ENCODE measurements around the gene WFS1.

WFS1 gene

GRCh38 chr4:6262176-6262575 lies 7.5 kb upstream of the WFS1 start:
- no peak for DNase-seq (ENCODE audit: low read depth, low spot score)
- no peak overlapping the region for H3K27ac ChIP-seq
- no peak overlapping the region for H3K9ac ChIP-seq (ENCODE audit: insufficient read length)
- no peak for TF ChIP-seq POLR2AphosphoS5 (IDR thresholded peaks at IDR 0.05; ENCODE audit: borderline replicate concordance, low read depth, low read length)
- TF ChIP-seq FOXP2 (optimal IDR thresholded peaks at IDR 0.05; ENCODE audit: control extremely low read depth, extremely low read length, insufficient read depth): no peak
- no peak for TF ChIP-seq EZH2 (IDR thresholded peaks at IDR 0.05)
- no peak overlapping the region for H3K4me3 ChIP-seq
- no peaks in the 10 kb centered on the region for H3K36me3 ChIP-seq (ENCODE audit: insufficient read depth, low read length)
- H3K9me3 ChIP-seq (ENCODE audit: low read depth, low read length): no peaks in the 10 kb centered on the region

GRCh38 chr4:6262847-6263487 lies 6.7 kb upstream of the WFS1 start:
- H3K9ac ChIP-seq (ENCODE audit: insufficient read length): no peak overlapping the region
- no peak overlapping the region for H3K4me3 ChIP-seq
- TF ChIP-seq EZH2 (IDR thresholded peaks at IDR 0.05): no peak
- TF ChIP-seq FOXP2 (optimal IDR thresholded peaks at IDR 0.05; ENCODE audit: control extremely low read depth, extremely low read length, insufficient read depth): no peak
- no peak for TF ChIP-seq POLR2AphosphoS5 (IDR thresholded peaks at IDR 0.05; ENCODE audit: borderline replicate concordance, low read depth, low read length)
- no peaks in the 10 kb centered on the region for H3K36me3 ChIP-seq (ENCODE audit: insufficient read depth, low read length)
- no peak for DNase-seq (ENCODE audit: low read depth, low spot score)
- H3K9me3 ChIP-seq (ENCODE audit: low read depth, low read length): no peaks in the 10 kb centered on the region
- no peak overlapping the region for H3K27ac ChIP-seq

- Histone ChIP-seq H3K4me3 (no peak overlapping the region), H3K9ac (ENCODE audit: insufficient read length) (no peak overlapping the region), H3K27ac (no peak overlapping the region), H3K36me3 (ENCODE audit: insufficient read depth, low read length) (no peaks in the 10 kb centered on the region), H3K9me3 (ENCODE audit: low read depth, low read length) (no peaks in the 10 kb centered on the region)
- no peak for DNase-seq (ENCODE audit: low read depth, low spot score)
- no peak for TF ChIP-seq POLR2AphosphoS5 (IDR thresholded peaks at IDR 0.05; ENCODE audit: borderline replicate concordance, low read depth, low read length)
- no peak for TF ChIP-seq EZH2 (IDR thresholded peaks at IDR 0.05)
- TF ChIP-seq FOXP2 (optimal IDR thresholded peaks at IDR 0.05; ENCODE audit: control extremely low read depth, extremely low read length, insufficient read depth): no peak
Observed at GRCh38 chr4:6263526-6264224, 6.0 kb upstream of the WFS1 start.

GRCh38 chr4:6264225-6264540 lies 5.5 kb upstream of the WFS1 start:
- DNase-seq (ENCODE audit: low read depth, low spot score): no peak
- H3K36me3 ChIP-seq (ENCODE audit: insufficient read depth, low read length): no peaks in the 10 kb centered on the region
- H3K9me3 ChIP-seq (ENCODE audit: low read depth, low read length): no peaks in the 10 kb centered on the region
- TF ChIP-seq FOXP2 (optimal IDR thresholded peaks at IDR 0.05; ENCODE audit: control extremely low read depth, extremely low read length, insufficient read depth) (no peak), EZH2 (IDR thresholded peaks at IDR 0.05) (no peak), POLR2AphosphoS5 (IDR thresholded peaks at IDR 0.05; ENCODE audit: borderline replicate concordance, low read depth, low read length) (no peak)
- no peak overlapping the region for H3K9ac ChIP-seq (ENCODE audit: insufficient read length)
- H3K27ac ChIP-seq: no peak overlapping the region
- H3K4me3 ChIP-seq: no peak overlapping the region

- Histone ChIP-seq H3K27ac (no peak overlapping the region), H3K4me3 (no peak overlapping the region)
Observed at GRCh38 chr4:6265546-6265945, 4.1 kb upstream of the WFS1 start.

GRCh38 chr4:6267573-6267972 lies 2.1 kb upstream of the WFS1 start:
- no peak overlapping the region for H3K4me3 ChIP-seq
- no peaks in the 10 kb centered on the region for H3K9me3 ChIP-seq (ENCODE audit: low read depth, low read length)
- H3K36me3 ChIP-seq (ENCODE audit: insufficient read depth, low read length): no peaks in the 10 kb centered on the region
- no peak overlapping the region for H3K27ac ChIP-seq
- TF ChIP-seq EZH2 (IDR thresholded peaks at IDR 0.05) (no peak), POLR2AphosphoS5 (IDR thresholded peaks at IDR 0.05; ENCODE audit: borderline replicate concordance, low read depth, low read length) (no peak), FOXP2 (optimal IDR thresholded peaks at IDR 0.05; ENCODE audit: control extremely low read depth, extremely low read length, insufficient read depth) (no peak)
- DNase-seq (ENCODE audit: low read depth, low spot score): no peak
- no peak overlapping the region for H3K9ac ChIP-seq (ENCODE audit: insufficient read length)

More at GRCh38 chr4:6265546-6265945, 4.1 kb upstream of the WFS1 start:
- TF ChIP-seq EZH2 (IDR thresholded peaks at IDR 0.05) (no peak), POLR2AphosphoS5 (IDR thresholded peaks at IDR 0.05; ENCODE audit: borderline replicate concordance, low read depth, low read length) (no peak), FOXP2 (optimal IDR thresholded peaks at IDR 0.05; ENCODE audit: control extremely low read depth, extremely low read length, insufficient read depth) (no peak)
- Histone ChIP-seq H3K36me3 (ENCODE audit: insufficient read depth, low read length) (no peaks in the 10 kb centered on the region), H3K9me3 (ENCODE audit: low read depth, low read length) (no peaks in the 10 kb centered on the region), H3K9ac (ENCODE audit: insufficient read length) (no peak overlapping the region)
- DNase-seq (ENCODE audit: low read depth, low spot score): no peak

- Histone ChIP-seq H3K27ac (no peak overlapping the region), H3K4me3 (peak overlapping the region; percentile 74), H3K36me3 (ENCODE audit: insufficient read depth, low read length) (no peaks in the 10 kb centered on the region), H3K9ac (ENCODE audit: insufficient read length) (no peak overlapping the region), H3K9me3 (ENCODE audit: low read depth, low read length) (no peaks in the 10 kb centered on the region)
- DNase-seq (ENCODE audit: low read depth, low spot score): no peak
- no peak for TF ChIP-seq EZH2 (IDR thresholded peaks at IDR 0.05)
- no peak for TF ChIP-seq FOXP2 (optimal IDR thresholded peaks at IDR 0.05; ENCODE audit: control extremely low read depth, extremely low read length, insufficient read depth)
- no peak for TF ChIP-seq POLR2AphosphoS5 (IDR thresholded peaks at IDR 0.05; ENCODE audit: borderline replicate concordance, low read depth, low read length)
Observed at GRCh38 chr4:6268650-6269615, 717 bp upstream of the WFS1 start.

GRCh38 chr4:6270636-6271121 lies 1.0 kb downstream of the WFS1 start:
- TF ChIP-seq EZH2 (IDR thresholded peaks at IDR 0.05): no peak
- Histone ChIP-seq H3K4me3 (peak overlapping the region; percentile 78), H3K9me3 (ENCODE audit: low read depth, low read length) (no peaks in the 10 kb centered on the region), H3K27ac (no peak overlapping the region), H3K9ac (ENCODE audit: insufficient read length) (no peak overlapping the region), H3K36me3 (ENCODE audit: insufficient read depth, low read length) (no peaks in the 10 kb centered on the region)
- no peak for DNase-seq (ENCODE audit: low read depth, low spot score)

Data from SK-N-MC (cell line).